Fibroblast of villous mesenchyme (primary cell): Measurements from ENCODE around the gene PCBP2. TPM values are rescaled to one million over a fixed set of nuclear protein-coding genes. Genes with fewer than 3 reads are reported as not detected.
"Not testable (repeated sequence)": the region's sequence is repeated elsewhere in the genome, so short reads cannot be mapped to it uniquely, and the experiment has no call there.

Experiments used
- DNase-seq: peaks from one replicate; pipeline ENCODE4 v3.0.0-alpha.2; 2010; ENCODE audit warnings: low read depth
- H3K4me3 ChIP-seq: 2 replicates; pipeline ENCODE4 v1.5.1; 2011; ENCODE audit warnings: low read depth, mild to moderate bottlenecking, low read length
- CTCF ChIP-seq: IDR thresholded peaks from 2 replicates; pipeline ENCODE4 v1.5.1; 2012; ENCODE audit warnings: low read depth, mild to moderate bottlenecking, low read length; ENCODE audit not compliant: insufficient read depth
- total RNA-seq: library from RNA; depleted of rRNA; stranded (reverse); fragments of >200 nt; gene quantifications from 2 replicates; pipeline ENCODE4 v1.2.3, GENCODE V29; 2012

PCBP2 gene
- total RNA-seq, 1 donor = 237 TPM

DNA sequence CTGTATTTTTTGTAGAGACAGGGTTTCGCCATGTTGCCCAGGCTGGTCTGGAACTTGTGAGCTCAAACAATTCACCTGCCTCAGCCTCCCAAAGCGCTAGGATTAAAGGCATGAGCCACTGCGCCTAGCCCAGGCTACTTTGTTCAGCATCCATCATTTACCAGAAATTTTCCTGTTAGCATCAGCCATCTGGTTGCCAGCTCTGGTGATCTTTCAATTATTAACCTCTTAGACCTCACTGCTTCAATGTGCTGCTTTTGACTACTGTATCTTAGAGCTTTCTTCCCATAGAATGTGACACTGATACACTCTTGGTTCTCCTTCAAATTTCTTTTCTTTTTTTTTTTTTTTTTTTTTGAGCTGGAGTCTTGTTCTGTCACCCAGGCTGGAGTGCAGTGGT is 33.7 kb upstream of the PCBP2 start:
- H3K4me3 ChIP-seq = no peak overlapping the region
- no peak for DNase-seq
- no peak for TF ChIP-seq CTCF

DNA sequence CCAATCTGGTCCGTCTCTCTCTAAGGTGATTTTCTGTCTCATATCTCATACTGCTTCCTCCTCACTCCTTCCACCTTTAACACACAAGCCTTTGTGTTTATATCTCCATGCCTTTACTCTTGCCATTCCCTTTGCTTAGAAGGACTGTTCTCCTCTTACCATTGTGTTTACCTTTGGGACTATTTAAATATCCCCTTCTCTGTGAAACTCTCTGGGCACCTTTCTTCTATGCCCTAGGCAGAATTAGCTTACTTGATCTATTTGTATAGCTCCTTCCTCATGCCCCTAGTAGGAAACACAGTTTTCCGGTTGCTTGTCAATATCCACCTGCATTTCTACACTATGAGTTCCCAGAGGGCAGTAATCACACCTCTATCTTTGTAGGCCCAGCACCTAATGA is 32.1 kb upstream of the PCBP2 start:
- no peak for DNase-seq
- no peak overlapping the region for H3K4me3 ChIP-seq
- no peak for TF ChIP-seq CTCF

GRCh38 chr12:53422247-53422646 is 29.7 kb upstream of the PCBP2 start:
- not testable (repeated sequence) for H3K4me3 ChIP-seq, DNase-seq

DNA sequence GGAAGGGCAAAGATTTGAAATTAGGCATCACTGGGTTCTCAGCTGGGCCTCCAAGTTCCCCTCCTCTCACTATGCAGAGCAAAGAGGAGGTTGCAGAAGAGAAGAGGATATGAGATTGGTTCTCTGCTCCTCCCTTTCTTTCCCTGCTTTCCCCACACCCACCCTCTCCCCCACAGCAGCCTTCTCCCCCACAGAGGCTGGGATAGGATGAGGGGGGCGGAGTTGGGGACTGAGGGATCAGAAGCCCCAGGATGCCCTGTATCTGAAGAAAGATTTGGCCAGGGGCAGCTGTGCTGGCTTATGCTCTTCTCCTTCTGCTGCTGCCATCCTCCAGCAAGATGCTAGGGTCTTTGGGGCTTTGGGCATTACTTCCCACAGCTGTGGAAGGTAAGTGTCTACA is 28.3 kb upstream of the PCBP2 start, which contains the start of gene AMHR2:
Gene AMHR2, plus strand, starts transcription at position 259 of the 400 bp plus-strand sequence. Its CDS starts 80 bp downstream, at position 339.
- no peak for DNase-seq
- no peak within 1 kb of the TSS for H3K4me3 ChIP-seq
- TF ChIP-seq CTCF = no peak

DNA sequence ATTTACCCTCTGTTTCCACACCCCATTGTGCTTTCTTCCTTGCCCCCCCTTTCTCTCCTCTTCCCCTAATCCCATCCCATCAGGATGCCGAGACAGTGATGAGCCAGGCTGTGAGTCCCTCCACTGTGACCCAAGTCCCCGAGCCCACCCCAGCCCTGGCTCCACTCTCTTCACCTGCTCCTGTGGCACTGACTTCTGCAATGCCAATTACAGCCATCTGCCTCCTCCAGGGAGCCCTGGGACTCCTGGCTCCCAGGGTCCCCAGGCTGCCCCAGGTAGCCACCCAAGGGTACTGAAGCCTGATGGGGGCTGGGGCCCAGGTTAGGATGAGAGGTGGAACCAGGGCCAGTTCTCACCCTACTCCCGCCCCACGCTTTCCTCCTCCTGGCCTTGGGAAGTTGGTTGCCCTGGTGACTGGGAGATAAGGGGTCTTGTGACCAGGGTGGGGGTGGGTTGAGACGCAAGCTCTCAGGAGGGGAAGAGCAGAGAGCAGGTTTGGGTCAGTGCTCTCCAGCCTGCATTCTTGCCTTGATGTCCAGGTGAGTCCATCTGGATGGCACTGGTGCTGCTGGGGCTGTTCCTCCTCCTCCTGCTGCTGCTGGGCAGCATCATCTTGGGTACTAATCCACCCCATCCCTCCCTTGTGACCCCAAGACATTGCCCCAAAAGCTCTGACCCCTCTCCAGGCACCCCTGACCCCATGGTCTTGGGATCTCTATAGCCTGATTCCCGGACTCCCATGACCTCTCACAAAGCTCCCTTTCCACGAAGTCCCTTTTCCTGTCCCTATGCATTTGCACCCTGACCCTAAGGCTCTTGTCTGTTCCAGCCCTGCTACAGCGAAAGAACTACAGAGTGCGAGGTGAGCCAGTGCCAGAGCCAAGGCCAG is 27.0 kb upstream of the PCBP2 start:
- no peak for DNase-seq
- TF ChIP-seq CTCF = no peak
- no peak overlapping the region for H3K4me3 ChIP-seq

GRCh38 chr12:53425515-53426150 is 26.3 kb upstream of the PCBP2 start:
- no peak overlapping the region for H3K4me3 ChIP-seq
- DNase-seq = no peak
- no peak for TF ChIP-seq CTCF

GRCh38 chr12:53427905-53428594 is 23.9 kb upstream of the PCBP2 start:
- DNase-seq = peak; percentile 53
- TF ChIP-seq CTCF = no peak
- no peak overlapping the region for H3K4me3 ChIP-seq
